NCI-H1436 (cell line): ENCODE results near the gene WNT2B.

ENCODE experiments used
- DNase-seq: peaks from one replicate; lab custom pipeline; 2025; lab: John Stamatoyannopoulos, UW

WNT2B gene

DNA sequence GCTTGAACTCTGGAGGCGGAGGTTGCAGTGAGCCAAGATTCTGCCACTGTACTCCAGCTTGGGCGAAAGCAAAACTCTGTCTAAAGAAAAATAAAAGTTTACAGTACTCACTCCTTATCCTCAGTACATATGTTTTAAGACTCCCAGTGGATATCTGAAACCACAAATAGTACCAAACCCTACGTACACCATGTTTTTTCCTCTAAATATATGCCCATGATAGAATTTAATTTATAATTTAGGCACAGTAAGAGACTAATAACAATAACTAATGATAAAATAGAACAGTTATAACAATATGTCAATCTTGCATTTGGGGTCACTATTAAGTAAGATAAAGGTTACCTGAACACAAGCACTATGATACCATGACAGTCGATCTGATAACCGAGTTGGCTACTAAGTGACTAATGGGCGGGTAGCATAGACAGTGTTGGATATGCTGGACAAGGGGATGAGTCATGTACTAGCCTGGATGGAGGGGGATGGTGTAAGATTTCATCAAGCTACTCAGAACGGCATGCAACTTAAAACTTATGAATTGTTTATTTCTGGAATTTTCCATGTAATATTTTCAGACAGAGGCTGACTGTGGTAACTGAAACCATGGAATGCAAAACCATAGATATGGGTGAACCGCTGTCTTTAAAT is 66.5 kb downstream of the WNT2B start:
- no peak for DNase-seq

DNA sequence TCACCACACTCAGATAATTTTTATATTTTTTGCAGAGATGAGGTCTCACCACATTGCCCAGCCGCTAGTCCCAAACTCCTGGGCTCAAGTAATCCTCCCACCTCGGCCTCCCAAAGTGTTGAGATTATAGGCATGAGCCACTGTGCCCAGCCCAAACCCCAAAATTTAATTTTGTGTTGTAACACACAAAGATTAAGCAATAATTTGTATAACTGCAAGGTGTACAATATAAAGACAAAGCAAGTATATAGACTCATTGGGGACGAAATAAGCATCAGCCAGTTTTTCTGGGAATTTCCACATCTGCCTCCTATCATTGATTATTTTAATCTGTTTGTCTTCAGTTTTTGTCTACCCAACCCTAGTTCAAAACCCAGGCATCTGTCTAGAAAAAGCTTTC is 67.5 kb downstream of the WNT2B start:
- no peak for DNase-seq
